Ishikawa (cell line): ENCODE data around the gene MSH6.

Experiments
- CEBPB ChIP-seq: IDR thresholded peaks from 2 replicates; pipeline ENCODE4 v1.6.1; 2012
- EP300 ChIP-seq: IDR thresholded peaks from 2 replicates; pipeline ENCODE4 v1.6.1; 2012; ENCODE audit warnings: borderline replicate concordance
- RAD21 ChIP-seq: IDR thresholded peaks from 2 replicates; pipeline ENCODE4 v1.6.1; 2012; ENCODE audit warnings: low read depth
- ZBTB7A ChIP-seq: IDR thresholded peaks from 2 replicates; pipeline ENCODE4 v1.6.1; 2012; ENCODE audit warnings: low read depth
- TF ChIP-seq, protein P1 (sequence below): IDR thresholded peaks from 2 replicates; pipeline ENCODE4 v1.6.1; 2012; ENCODE audit warnings: low read depth, mild to moderate bottlenecking
- TF ChIP-seq, protein P2 (sequence below): IDR thresholded peaks from 2 replicates; pipeline ENCODE4 v1.6.1; 2012

DNA sequence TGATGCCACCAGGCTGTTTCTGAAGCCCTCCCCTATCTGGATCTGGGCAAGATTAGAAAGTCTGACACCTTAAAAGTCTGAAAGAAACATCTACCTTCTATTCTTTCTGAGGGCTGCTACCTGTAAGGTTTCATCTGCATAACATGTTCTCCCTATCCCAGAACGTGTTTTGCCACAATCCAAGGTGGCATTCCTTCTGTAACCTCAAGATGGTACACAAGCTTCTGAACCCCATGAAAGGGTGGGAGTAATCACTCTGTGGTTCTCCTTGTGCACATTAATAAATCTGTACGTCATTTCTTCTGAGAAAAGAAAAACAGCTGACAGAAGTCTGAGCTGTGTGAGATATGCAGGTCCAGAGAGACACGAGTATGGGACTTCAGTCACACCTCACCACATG lies 41.8 kb upstream of the MSH6 start:
- TF ChIP-seq ZBTB7A, result no peak
- TF ChIP-seq, protein P1, sequence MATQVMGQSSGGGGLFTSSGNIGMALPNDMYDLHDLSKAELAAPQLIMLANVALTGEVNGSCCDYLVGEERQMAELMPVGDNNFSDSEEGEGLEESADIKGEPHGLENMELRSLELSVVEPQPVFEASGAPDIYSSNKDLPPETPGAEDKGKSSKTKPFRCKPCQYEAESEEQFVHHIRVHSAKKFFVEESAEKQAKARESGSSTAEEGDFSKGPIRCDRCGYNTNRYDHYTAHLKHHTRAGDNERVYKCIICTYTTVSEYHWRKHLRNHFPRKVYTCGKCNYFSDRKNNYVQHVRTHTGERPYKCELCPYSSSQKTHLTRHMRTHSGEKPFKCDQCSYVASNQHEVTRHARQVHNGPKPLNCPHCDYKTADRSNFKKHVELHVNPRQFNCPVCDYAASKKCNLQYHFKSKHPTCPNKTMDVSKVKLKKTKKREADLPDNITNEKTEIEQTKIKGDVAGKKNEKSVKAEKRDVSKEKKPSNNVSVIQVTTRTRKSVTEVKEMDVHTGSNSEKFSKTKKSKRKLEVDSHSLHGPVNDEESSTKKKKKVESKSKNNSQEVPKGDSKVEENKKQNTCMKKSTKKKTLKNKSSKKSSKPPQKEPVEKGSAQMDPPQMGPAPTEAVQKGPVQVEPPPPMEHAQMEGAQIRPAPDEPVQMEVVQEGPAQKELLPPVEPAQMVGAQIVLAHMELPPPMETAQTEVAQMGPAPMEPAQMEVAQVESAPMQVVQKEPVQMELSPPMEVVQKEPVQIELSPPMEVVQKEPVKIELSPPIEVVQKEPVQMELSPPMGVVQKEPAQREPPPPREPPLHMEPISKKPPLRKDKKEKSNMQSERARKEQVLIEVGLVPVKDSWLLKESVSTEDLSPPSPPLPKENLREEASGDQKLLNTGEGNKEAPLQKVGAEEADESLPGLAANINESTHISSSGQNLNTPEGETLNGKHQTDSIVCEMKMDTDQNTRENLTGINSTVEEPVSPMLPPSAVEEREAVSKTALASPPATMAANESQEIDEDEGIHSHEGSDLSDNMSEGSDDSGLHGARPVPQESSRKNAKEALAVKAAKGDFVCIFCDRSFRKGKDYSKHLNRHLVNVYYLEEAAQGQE, result no peak
- no peak for TF ChIP-seq EP300
- TF ChIP-seq CEBPB, result no peak
- no peak for TF ChIP-seq RAD21
- TF ChIP-seq, protein P2, sequence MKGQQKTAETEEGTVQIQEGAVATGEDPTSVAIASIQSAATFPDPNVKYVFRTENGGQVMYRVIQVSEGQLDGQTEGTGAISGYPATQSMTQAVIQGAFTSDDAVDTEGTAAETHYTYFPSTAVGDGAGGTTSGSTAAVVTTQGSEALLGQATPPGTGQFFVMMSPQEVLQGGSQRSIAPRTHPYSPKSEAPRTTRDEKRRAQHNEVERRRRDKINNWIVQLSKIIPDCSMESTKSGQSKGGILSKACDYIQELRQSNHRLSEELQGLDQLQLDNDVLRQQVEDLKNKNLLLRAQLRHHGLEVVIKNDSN, result no peak
